ENCODE results near the gene CCNE1. TPM values are rescaled to one million over a fixed set of nuclear protein-coding genes. Genes with fewer than 3 reads are reported as not detected.

CCNE1 gene
- total and polyA plus RNA-seq, 2 experiments from 2014 or later = 19.9 to 24.6 TPM

- WGBS (ENCODE audit: low lambda C conversion rate, missing lambda C conversion rate) = 84% methylated on average over 4 of the region's 4 CpGs
- H3K36me3 ChIP-seq (replicated peaks; ENCODE audit: insufficient read depth, low read depth) = no peaks in the 10 kb centered on the region
- no peaks in the 10 kb centered on the region for H3K79me2 ChIP-seq
- no peaks in the 10 kb centered on the region for H3K9me3 ChIP-seq (ENCODE audit: low read depth)
- no peaks in the 10 kb centered on the region for H3K27me3 ChIP-seq
- H3K9me2 ChIP-seq (replicated peaks; ENCODE audit: insufficient read depth) = no peaks in the 10 kb centered on the region
- no peaks in the 10 kb centered on the region for H4K20me1 ChIP-seq (ENCODE audit: insufficient read depth, poor library complexity, severe bottlenecking)
- no peak overlapping the region for H3K27ac ChIP-seq
- H2AFZ ChIP-seq = no peak overlapping the region
- H3K4me1 ChIP-seq (ENCODE audit: insufficient read depth) = peaks cover 4% of the 10 kb centered on the region
- H3K4me2 ChIP-seq = no peak overlapping the region
- no peak overlapping the region for H3K4me3 ChIP-seq
- TF ChIP-seq CTCF (IDR thresholded peaks at IDR 0.05; ENCODE audit: poor library complexity) (no peak), EZH2phosphoT487 (IDR thresholded peaks at IDR 0.05; ENCODE audit: low read depth, severe bottlenecking, unreplicated experiment) (no peak), EZH2 (IDR thresholded peaks at IDR 0.05; ENCODE audit: borderline replicate concordance) (no peak)
- DNase-seq (ENCODE audit: low spot score) = no peak
These were observed 5.5 kb downstream of the CCNE1 start for GRCh38 chr19:29817316-29817715.

GRCh38 chr19:29819300-29819699, 7.5 kb downstream of the CCNE1 start:
- H4K20me1 ChIP-seq (ENCODE audit: insufficient read depth, poor library complexity, severe bottlenecking) = no peaks in the 10 kb centered on the region
- no peaks in the 10 kb centered on the region for H3K9me2 ChIP-seq (replicated peaks; ENCODE audit: insufficient read depth)
- H3K79me2 ChIP-seq = no peaks in the 10 kb centered on the region
- H3K4me2 ChIP-seq = no peak overlapping the region
- H2AFZ ChIP-seq = no peak overlapping the region
- TF ChIP-seq EZH2phosphoT487 (IDR thresholded peaks at IDR 0.05; ENCODE audit: low read depth, severe bottlenecking, unreplicated experiment) (no peak), EZH2 (IDR thresholded peaks at IDR 0.05; ENCODE audit: borderline replicate concordance) (no peak), CTCF (IDR thresholded peaks at IDR 0.05; ENCODE audit: poor library complexity) (no peak)
- no peaks in the 10 kb centered on the region for H3K36me3 ChIP-seq (replicated peaks; ENCODE audit: insufficient read depth, low read depth)
- no peaks in the 10 kb centered on the region for H3K9me3 ChIP-seq (ENCODE audit: low read depth)
- no peak for DNase-seq (ENCODE audit: low spot score)
- no peak overlapping the region for H3K4me3 ChIP-seq
- no peaks in the 10 kb centered on the region for H3K27me3 ChIP-seq
- H3K4me1 ChIP-seq (ENCODE audit: insufficient read depth) = no peaks in the 10 kb centered on the region
- H3K27ac ChIP-seq = no peak overlapping the region
- WGBS (ENCODE audit: low lambda C conversion rate, missing lambda C conversion rate) = 98% methylated on average over 4 of the region's 4 CpGs

- TF ChIP-seq CTCF (IDR thresholded peaks at IDR 0.05; ENCODE audit: poor library complexity) = no peak
- TF ChIP-seq EZH2phosphoT487 (IDR thresholded peaks at IDR 0.05; ENCODE audit: low read depth, severe bottlenecking, unreplicated experiment) = no peak
- no peak for TF ChIP-seq EZH2 (IDR thresholded peaks at IDR 0.05; ENCODE audit: borderline replicate concordance)
- WGBS (ENCODE audit: low lambda C conversion rate, missing lambda C conversion rate) = 86% methylated on average over 6 of the region's 6 CpGs
These were observed 8.2 kb downstream of the CCNE1 start for GRCh38 chr19:29819986-29820385.

More at GRCh38 chr19:29819986-29820385, 8.2 kb downstream of the CCNE1 start:
- no peaks in the 10 kb centered on the region for H3K4me1 ChIP-seq (ENCODE audit: insufficient read depth)
- H3K9me2 ChIP-seq (replicated peaks; ENCODE audit: insufficient read depth) = no peaks in the 10 kb centered on the region
- H3K9me3 ChIP-seq (ENCODE audit: low read depth) = no peaks in the 10 kb centered on the region
- H3K79me2 ChIP-seq = no peaks in the 10 kb centered on the region
- H3K4me3 ChIP-seq = no peak overlapping the region
- DNase-seq (ENCODE audit: low spot score) = no peak
- H3K27me3 ChIP-seq = no peaks in the 10 kb centered on the region
- H4K20me1 ChIP-seq (ENCODE audit: insufficient read depth, poor library complexity, severe bottlenecking) = no peaks in the 10 kb centered on the region
- no peaks in the 10 kb centered on the region for H3K36me3 ChIP-seq (replicated peaks; ENCODE audit: insufficient read depth, low read depth)
- no peak overlapping the region for H3K4me2 ChIP-seq
- no peak overlapping the region for H3K27ac ChIP-seq
- H2AFZ ChIP-seq = no peak overlapping the region
